GM12891 (cell line): Measurements from ENCODE around the gene OR10H5.

Source experiments
- POLR2AphosphoS5 ChIP-seq: IDR thresholded peaks from 2 replicates; pipeline ENCODE4 v1.6.1; 2011; ENCODE audit warnings: low read depth, low read length, control low read depth
- TAF1 ChIP-seq: IDR thresholded peaks from 2 replicates; pipeline ENCODE4 v1.6.1; 2011; ENCODE audit warnings: low read depth, low read length, control low read depth

- TF ChIP-seq TAF1, result no peak
- TF ChIP-seq POLR2AphosphoS5, result no peak
Measured at GRCh38 chr19:15769586-15769985, 17.9 kb upstream of the OR10H5 start.
